Measurements from ENCODE around the gene ZNF804A. TPM values are rescaled to one million over a fixed set of nuclear protein-coding genes. Genes with fewer than 3 reads are reported as not detected.
"Not testable (repeated sequence)": the region's sequence is repeated elsewhere in the genome, so short reads cannot be mapped to it uniquely, and the experiment has no call there.

The ZNF804A gene
- total RNA-seq, 2 experiments from 2014 or later, result not detected

DNA sequence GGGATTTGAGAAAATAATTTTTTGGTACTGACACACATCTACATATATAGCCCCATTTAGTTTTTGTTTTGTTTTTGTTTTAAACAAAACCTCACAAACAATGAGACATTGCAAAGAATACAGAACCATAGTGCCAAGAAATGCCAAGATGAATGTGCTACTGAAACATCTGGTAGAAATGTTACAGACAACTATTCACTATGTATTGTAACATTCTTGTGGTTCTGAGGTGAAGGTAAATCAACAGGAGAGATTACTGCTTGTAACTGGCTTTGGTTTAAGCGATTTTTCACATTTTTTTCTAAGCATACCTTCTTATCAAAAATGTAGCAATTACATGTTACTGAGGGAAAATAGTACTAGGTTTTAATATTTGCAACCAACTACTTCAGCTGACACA lies 281.3 kb downstream of the ZNF804A start:
- H3K4me1 Mint-ChIP-seq (ENCODE audit: low read depth), result no peaks in the 10 kb centered on the region
- peaks cover 9% of the 10 kb centered on the region for H3K9me3 Mint-ChIP-seq
- no peak overlapping the region for H3K4me3 Mint-ChIP-seq
- Histone ChIP-seq H3K27me3 (ENCODE audit: control insufficient read depth in 1 of 2, insufficient read depth in 2 of 2, low read length in 2 of 2) (no peaks in the 10 kb centered on the region), H3K36me3 (ENCODE audit: insufficient read depth, low read length) (no peaks in the 10 kb centered on the region), H3K27ac (ENCODE audit: low read depth in 1 of 2, low read length in 2 of 2) (no peak overlapping the region), H3K9me3 (ENCODE audit: control insufficient read depth in 1 of 2, insufficient read depth in 1 of 2, low read length in 2 of 2) (no peaks in the 10 kb centered on the region), H3K4me1 (ENCODE audit: insufficient read depth, low read length) (no peaks in the 10 kb centered on the region), H3K4me3 (ENCODE audit: low read length) (no peak overlapping the region)
- no peak for ATAC-seq (ENCODE audit: poor library complexity)
- CTCF ChIA-PET, result no interaction called here
- POLR2A ChIA-PET, result no interaction called here
- no peak overlapping the region for H3K27ac Mint-ChIP-seq
- DNase-seq, result no peak
- no peaks in the 10 kb centered on the region for H3K36me3 Mint-ChIP-seq (ENCODE audit: low read depth)
- H3K27me3 Mint-ChIP-seq, result no peaks in the 10 kb centered on the region
- intact Hi-C loops (cut with DNase I, micrococcal nuclease), result no loop called here
- TF ChIP-seq CTCF (IDR thresholded peaks at IDR 0.05), result no peak

- H3K9me3 ChIP-seq (ENCODE audit: control insufficient read depth in 1 of 2, insufficient read depth in 1 of 2, low read length in 2 of 2); H3K27ac Mint-ChIP-seq; H3K4me1 Mint-ChIP-seq (ENCODE audit: low read depth); DNase-seq; H3K27me3 ChIP-seq (ENCODE audit: control insufficient read depth in 1 of 2, insufficient read depth in 2 of 2, low read length in 2 of 2); POLR2A ChIA-PET; H3K4me3 Mint-ChIP-seq; H3K27me3 Mint-ChIP-seq; H3K4me3 ChIP-seq (ENCODE audit: low read length); H3K4me1 ChIP-seq (ENCODE audit: insufficient read depth, low read length); ATAC-seq (ENCODE audit: poor library complexity); H3K36me3 ChIP-seq (ENCODE audit: insufficient read depth, low read length); H3K36me3 Mint-ChIP-seq (ENCODE audit: low read depth); intact Hi-C loops (cut with DNase I, micrococcal nuclease); H3K27ac ChIP-seq (ENCODE audit: low read depth in 1 of 2, low read length in 2 of 2); CTCF ChIA-PET: not testable (repeated sequence)
- H3K9me3 Mint-ChIP-seq, result peaks cover 21% of the 10 kb centered on the region
These were observed 288.3 kb downstream of the ZNF804A start for GRCh38 chr2:184886585-184886984.

GRCh38 chr2:184890311-184890710 lies 292.0 kb downstream of the ZNF804A start:
- peaks cover 0 to 15% of the 10 kb centered on the region in 2 experiments for H3K9me3 ChIP-seq (ENCODE audit: control insufficient read depth in 1 of 2, insufficient read depth in 1 of 2, low read length in 2 of 2)
- no peak overlapping the region for H3K27ac ChIP-seq (ENCODE audit: low read depth in 1 of 2, low read length in 2 of 2)
- no peak overlapping the region for H3K27ac Mint-ChIP-seq
- no peak overlapping the region for H3K4me3 ChIP-seq (ENCODE audit: low read length)
- DNase-seq (no peak), ATAC-seq (ENCODE audit: poor library complexity) (no peak)
- H3K27me3 ChIP-seq (ENCODE audit: control insufficient read depth in 1 of 2, insufficient read depth in 2 of 2, low read length in 2 of 2), result no peaks in the 10 kb centered on the region
- no peaks in the 10 kb centered on the region for H3K36me3 Mint-ChIP-seq (ENCODE audit: low read depth)
- intact Hi-C loops (cut with DNase I, micrococcal nuclease), result no loop called here
- TF ChIP-seq CTCF (IDR thresholded peaks at IDR 0.05), result no peak
- H3K9me3 Mint-ChIP-seq, result peaks cover 12% of the 10 kb centered on the region
- POLR2A ChIA-PET, result no interaction called here
- no peaks in the 10 kb centered on the region for H3K4me1 Mint-ChIP-seq (ENCODE audit: low read depth)
- CTCF ChIA-PET, result no interaction called here
- H3K4me3 Mint-ChIP-seq, result no peak overlapping the region
- no peaks in the 10 kb centered on the region for H3K36me3 ChIP-seq (ENCODE audit: insufficient read depth, low read length)
- no peaks in the 10 kb centered on the region for H3K27me3 Mint-ChIP-seq
- no peaks in the 10 kb centered on the region for H3K4me1 ChIP-seq (ENCODE audit: insufficient read depth, low read length)

DNA sequence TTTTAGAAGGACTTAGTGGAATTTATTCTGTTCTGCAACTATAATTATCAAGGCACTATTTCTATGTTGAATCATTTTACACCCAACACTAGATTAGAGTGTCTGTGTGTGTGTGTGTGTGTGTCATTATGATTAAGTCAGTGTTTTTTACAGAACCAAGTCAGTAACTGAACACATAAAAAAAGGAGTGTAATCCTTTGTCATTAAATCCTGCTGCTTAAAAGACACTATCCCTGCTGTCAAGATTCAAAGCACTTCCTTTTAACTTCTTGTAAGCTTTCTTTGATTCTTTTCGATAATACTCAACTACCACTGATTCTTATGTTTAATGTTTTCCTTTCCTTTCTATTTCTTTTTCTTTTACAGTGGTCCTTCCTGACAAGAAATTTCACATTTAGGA lies 306.7 kb downstream of the ZNF804A start:
- TF ChIP-seq CTCF (IDR thresholded peaks at IDR 0.05), result no peak

More for the DNA sequence above, 306.7 kb downstream of the ZNF804A start:
- no peaks in the 10 kb centered on the region for H3K4me1 Mint-ChIP-seq (ENCODE audit: low read depth)
- no peak overlapping the region for H3K4me3 Mint-ChIP-seq
- no peak overlapping the region for H3K4me3 ChIP-seq (ENCODE audit: low read length)
- no peaks in the 10 kb centered on the region for H3K4me1 ChIP-seq (ENCODE audit: insufficient read depth, low read length)
- H3K27me3 ChIP-seq (ENCODE audit: control insufficient read depth in 1 of 2, insufficient read depth in 2 of 2, low read length in 2 of 2), result no peaks in the 10 kb centered on the region
- H3K36me3 Mint-ChIP-seq (ENCODE audit: low read depth), result no peaks in the 10 kb centered on the region
- peaks cover 7% of the 10 kb centered on the region for H3K9me3 Mint-ChIP-seq
- no peaks in the 10 kb centered on the region for H3K27me3 Mint-ChIP-seq
- intact Hi-C loops (cut with DNase I, micrococcal nuclease), result no loop called here
- H3K9me3 ChIP-seq (ENCODE audit: control insufficient read depth in 1 of 2, insufficient read depth in 1 of 2, low read length in 2 of 2), result no peaks in the 10 kb centered on the region
- ChIA-PET CTCF (no interaction called here), POLR2A (no interaction called here)
- no peaks in the 10 kb centered on the region for H3K36me3 ChIP-seq (ENCODE audit: insufficient read depth, low read length)
- H3K27ac Mint-ChIP-seq, result no peak overlapping the region
- ATAC-seq (ENCODE audit: poor library complexity) (no peak), DNase-seq (no peak)
- H3K27ac ChIP-seq (ENCODE audit: low read depth in 1 of 2, low read length in 2 of 2), result no peak overlapping the region
